OCI-LY1 (cell line): ENCODE data around the gene LCP2.

Source experiments
- H2AFZ ChIP-seq: fragments of 200-600 bp; sonication (generic), shearing (Covaris generic); 2 replicates; pipeline ENCODE4 v1.6.0; 2014; ENCODE audit warnings: antibody characterized with exemption, mild to moderate bottlenecking, low read length
- H3F3A ChIP-seq: fragments of 200-600 bp; sonication (generic), shearing (Covaris generic); 2 replicates; pipeline ENCODE4 v1.6.0; 2014; ENCODE audit warnings: mild to moderate bottlenecking, antibody characterized with exemption, low read length, moderate library complexity; ENCODE audit not compliant: insufficient read depth
- H3K27ac ChIP-seq: fragments of 200-600 bp; sonication (generic); 2 replicates; pipeline ENCODE4 v1.5.1; 2014; ENCODE audit warnings: low read length, mixed run types, mild to moderate bottlenecking, low read depth; ENCODE audit not compliant: poor library complexity, severe bottlenecking
- H3K27me3 ChIP-seq: fragments of 200-600 bp; sonication (generic); 2 replicates; pipeline ENCODE4 v1.6.0; 2014; ENCODE audit warnings: antibody characterized with exemption, mild to moderate bottlenecking, low read length, moderate library complexity; ENCODE audit not compliant: insufficient read depth
- H3K36me3 ChIP-seq: fragments of 200-600 bp; sonication (generic); 2 replicates; pipeline ENCODE4 v1.6.1; 2014; ENCODE audit warnings: mild to moderate bottlenecking, antibody characterized with exemption, low read length, moderate library complexity, mixed read lengths; ENCODE audit not compliant: insufficient read depth
- H3K4me1 ChIP-seq: fragments of 200-600 bp; sonication (generic); 2 replicates; pipeline ENCODE4 v1.5.1; 2014; ENCODE audit warnings: mild to moderate bottlenecking, low read length, moderate library complexity; ENCODE audit not compliant: insufficient read depth, severe bottlenecking
- H3K4me2 ChIP-seq: fragments of 200-600 bp; sonication (generic), shearing (Covaris generic); 2 replicates; pipeline ENCODE4 v1.6.1; 2014; ENCODE audit warnings: low read length
- H3K4me3 ChIP-seq: fragments of 200-600 bp; sonication (generic); 2 replicates; pipeline ENCODE4 v1.5.1; 2014; ENCODE audit warnings: low read length, low read depth, mild to moderate bottlenecking, mixed read lengths; ENCODE audit not compliant: poor library complexity, severe bottlenecking
- H3K79me2 ChIP-seq: fragments of 200-600 bp; shearing (Covaris generic); 2 replicates; pipeline ENCODE4 v1.6.1; 2016; ENCODE audit warnings: mixed run types, low read length, mixed read lengths; ENCODE audit not compliant: insufficient read depth
- H3K9ac ChIP-seq: fragments of 200-600 bp; sonication (generic), shearing (Covaris generic); 2 replicates; pipeline ENCODE4 v1.6.1; 2014; ENCODE audit warnings: mild to moderate bottlenecking, low read length, mixed read lengths
- H3K9me2 ChIP-seq: fragments of 200-600 bp; sonication (generic), shearing (Covaris generic); 2 replicates; pipeline ENCODE4 v1.6.1; 2014; ENCODE audit warnings: low read depth, mild to moderate bottlenecking, low read length, mixed read lengths
- H3K9me3 ChIP-seq: fragments of 200-600 bp; shearing (Covaris generic); 2 replicates; pipeline ENCODE4 v1.6.1; 2014; ENCODE audit warnings: low read length, mixed read lengths
- H4K20me1 ChIP-seq: fragments of 200-600 bp; sonication (generic), shearing (Covaris generic); 2 replicates; pipeline ENCODE4 v1.6.0; 2016; ENCODE audit warnings: mild to moderate bottlenecking, low read length; ENCODE audit not compliant: insufficient read depth
- CTCF ChIP-seq: fragments of 200-600 bp; sonication (generic), shearing (Covaris generic); IDR thresholded peaks from 2 replicates; pipeline ENCODE4 v1.5.1; 2017; ENCODE audit warnings: mild to moderate bottlenecking, antibody characterized with exemption, low read length, moderate library complexity, mixed read lengths
- EZH2 ChIP-seq: fragments of 200-600 bp; sonication (generic), shearing (Covaris generic); IDR thresholded peaks from 2 replicates; pipeline ENCODE4 v1.8.0; 2017; ENCODE audit warnings: borderline replicate concordance, mixed run types, mild to moderate bottlenecking, antibody characterized with exemption, low read length, moderate library complexity, mixed read lengths

The LCP2 gene

GRCh38 chr5:170262061-170263045 lies 35.2 kb downstream of the LCP2 start:
- H3K9ac ChIP-seq, result no peak overlapping the region
- H3K9me3 ChIP-seq, result no peaks in the 10 kb centered on the region
- TF ChIP-seq EZH2 (no peak), CTCF (no peak)
- H4K20me1 ChIP-seq, result no peaks in the 10 kb centered on the region
- no peak overlapping the region for H3K4me2 ChIP-seq
- no peaks in the 10 kb centered on the region for H3K36me3 ChIP-seq
- H3K27me3 ChIP-seq, result no peaks in the 10 kb centered on the region
- no peak overlapping the region for H3K27ac ChIP-seq
- no peaks in the 10 kb centered on the region for H3K9me2 ChIP-seq
- no peaks in the 10 kb centered on the region for H3K4me1 ChIP-seq
- no peak overlapping the region for H3K4me3 ChIP-seq
- H3K79me2 ChIP-seq, result no peaks in the 10 kb centered on the region
- H2AFZ ChIP-seq, result no peak overlapping the region
- H3F3A ChIP-seq, result no peaks in the 10 kb centered on the region

DNA sequence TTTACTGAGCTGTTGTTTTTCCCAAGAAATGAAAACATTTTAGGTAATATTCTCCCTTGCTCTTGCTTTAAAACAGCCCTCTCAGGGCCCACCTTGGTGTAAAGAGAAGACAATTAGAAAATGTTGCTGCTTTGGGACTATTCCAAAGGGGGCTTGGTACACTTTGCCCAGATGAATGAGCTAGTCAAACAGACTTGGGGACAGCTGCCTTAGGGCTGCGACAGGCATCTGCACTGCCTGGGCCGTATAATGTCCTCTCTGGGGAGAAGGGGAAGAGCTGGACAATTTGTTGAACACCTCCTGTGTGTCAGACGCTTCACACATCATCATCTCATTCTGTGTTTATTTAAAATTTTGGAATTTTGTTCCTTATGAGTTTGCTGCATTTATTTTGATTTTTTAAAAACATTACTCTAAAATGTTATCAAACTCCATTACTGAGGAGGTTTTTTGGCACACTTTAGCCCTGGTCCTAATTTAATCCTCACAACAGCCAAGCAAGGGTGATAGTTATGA lies 36.0 kb downstream of the LCP2 start:
- no peak overlapping the region for H3K27ac ChIP-seq
- H3K79me2 ChIP-seq, result no peaks in the 10 kb centered on the region
- no peaks in the 10 kb centered on the region for H3K9me3 ChIP-seq
- no peaks in the 10 kb centered on the region for H3K9me2 ChIP-seq
- no peak overlapping the region for H3K4me2 ChIP-seq
- no peak overlapping the region for H3K9ac ChIP-seq
- no peak for TF ChIP-seq EZH2
- no peak for TF ChIP-seq CTCF
- no peaks in the 10 kb centered on the region for H3K36me3 ChIP-seq
- no peak overlapping the region for H2AFZ ChIP-seq
- no peaks in the 10 kb centered on the region for H4K20me1 ChIP-seq
- H3K27me3 ChIP-seq, result no peaks in the 10 kb centered on the region
- no peaks in the 10 kb centered on the region for H3F3A ChIP-seq
- H3K4me1 ChIP-seq, result no peaks in the 10 kb centered on the region
- H3K4me3 ChIP-seq, result no peak overlapping the region

DNA sequence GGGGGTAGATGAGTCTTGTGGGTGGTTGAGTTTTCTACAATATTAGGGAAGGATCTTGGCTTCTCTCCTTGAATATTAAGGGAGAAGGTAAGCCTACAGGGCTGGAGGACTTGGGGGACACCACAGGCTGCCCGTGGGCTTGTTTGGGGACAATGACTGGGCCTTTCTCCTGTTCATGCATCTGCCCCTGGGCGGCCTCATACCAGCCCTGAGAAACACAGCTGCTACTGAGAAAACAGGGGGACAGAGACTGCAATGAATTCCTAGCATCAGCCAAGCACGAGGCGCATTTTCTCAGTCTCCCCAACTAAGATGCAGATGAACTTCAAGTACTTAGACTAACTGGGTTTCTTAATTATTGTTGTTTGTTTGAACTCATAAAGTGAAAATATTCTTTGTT lies 40.2 kb downstream of the LCP2 start:
- H3K4me3 ChIP-seq, result no peak overlapping the region
- H3K9me2 ChIP-seq, result no peaks in the 10 kb centered on the region
- no peaks in the 10 kb centered on the region for H3K4me1 ChIP-seq
- TF ChIP-seq EZH2 (no peak), CTCF (no peak)
- H3K79me2 ChIP-seq, result no peaks in the 10 kb centered on the region
- 0 out of 2 replicates have a peak, but pooled peaks cover 3% of the 10 kb centered on the region for H3K27me3 ChIP-seq
- no peak overlapping the region for H3K27ac ChIP-seq
- H3K4me2 ChIP-seq, result no peak overlapping the region
- H3F3A ChIP-seq, result no peaks in the 10 kb centered on the region
- H3K9ac ChIP-seq, result no peak overlapping the region
- no peaks in the 10 kb centered on the region for H4K20me1 ChIP-seq
- no peaks in the 10 kb centered on the region for H3K9me3 ChIP-seq
- H3K36me3 ChIP-seq, result no peaks in the 10 kb centered on the region
- no peak overlapping the region for H2AFZ ChIP-seq
